Thyroid gland (tissue), 4 donors: ENCODE measurements around the gene TNFSF13B. TPM values are rescaled to one million over a fixed set of nuclear protein-coding genes. Genes with fewer than 3 reads are reported as not detected.
A peak's percentile ranks its signal among the peaks of the same experiment; 100 is the strongest.
"Not testable (repeated sequence)": the region's sequence is repeated elsewhere in the genome, so short reads cannot be mapped to it uniquely, and the experiment has no call there.

ENCODE experiments used
- DNase-seq, 2 donors: peaks; one replicate each; pipeline ENCODE4 v3.0.0-alpha.2; 2019
- H3K27ac ChIP-seq, 3 donors: fragments of 200-600 bp; sonication (generic); 1 replicate in 2 of 3; 2 replicates in 1 of 3; pipeline ENCODE4 v1.5.1; 2016 to 2019; ENCODE audit warnings: mild to moderate bottlenecking in 1 of 3, moderate library complexity in 1 of 3
- H3K27me3 ChIP-seq: fragments of 200-600 bp; sonication (generic); one replicate; pipeline ENCODE4 v1.5.1; 2019
- H3K36me3 ChIP-seq, 2 donors: fragments of 200-600 bp; sonication (generic); one replicate each; pipeline ENCODE4 v1.5.1; 2016 to 2019
- H3K4me1 ChIP-seq, 2 donors: fragments of 200-600 bp; sonication (generic); one replicate each; pipeline ENCODE4 v1.5.1; 2017 to 2019
- H3K4me3 ChIP-seq, 3 donors: fragments of 200-600 bp; sonication (generic); replicated peaks in 1 of 3; 1 replicate in 2 of 3; 2 replicates in 1 of 3; pipeline ENCODE4 v1.5.1; 2016; ENCODE audit warnings: mild to moderate bottlenecking in 1 of 3
- H3K9me3 ChIP-seq: fragments of 200-600 bp; sonication (generic); one replicate; pipeline ENCODE4 v1.5.1; 2017
- POLR2A ChIP-seq, 2 donors: fragments of 450-650 bp; IDR thresholded peaks; one replicate each; pipeline ENCODE4 v1.6.1; 2017; ENCODE audit warnings: antibody characterized with exemption in 2 of 2, mild to moderate bottlenecking in 2 of 2, moderate library complexity in 1 of 2
- WGBS, 2 donors: methylation state at CpG; one replicate each; pipeline ENCODE4 v1.1.5; 2017; 5-methylcytosine and 5-hydroxymethylcytosine counted together
- intact Hi-C: fragments of 100-400 bp; cut with DNase I; formaldehyde crosslinking; loops from one replicate; pipeline ENCODE4 v1.15.1; 2023
- total RNA-seq, 4 donors: library from RNA; depleted of rRNA; stranded (reverse); fragments of >200 nt; gene quantifications; one replicate each; pipeline ENCODE4 v1.2.3, GENCODE V29; 2016
- TF ChIP-seq, protein P1 (sequence below), 6 experiments: fragments of 200-600 bp in 3 of 6; fragments of 450-650 bp in 3 of 6; sonication (generic) in 3 of 6; IDR thresholded peaks; one replicate each; pipeline ENCODE4 v1.5.1; 2016 to 2019; ENCODE audit warnings: antibody characterized with exemption in 6 of 6, mild to moderate bottlenecking in 2 of 6, inconsistent platforms in 1 of 6, moderate library complexity in 1 of 6

Gene TNFSF13B
- total RNA-seq, 4 donors from 2014 or later = 1.3 to 4.6 (median 2.6) TPM

GRCh38 chr13:108263621-108264355 is 5.7 kb upstream of the TNFSF13B start:
- TF ChIP-seq, protein P1, sequence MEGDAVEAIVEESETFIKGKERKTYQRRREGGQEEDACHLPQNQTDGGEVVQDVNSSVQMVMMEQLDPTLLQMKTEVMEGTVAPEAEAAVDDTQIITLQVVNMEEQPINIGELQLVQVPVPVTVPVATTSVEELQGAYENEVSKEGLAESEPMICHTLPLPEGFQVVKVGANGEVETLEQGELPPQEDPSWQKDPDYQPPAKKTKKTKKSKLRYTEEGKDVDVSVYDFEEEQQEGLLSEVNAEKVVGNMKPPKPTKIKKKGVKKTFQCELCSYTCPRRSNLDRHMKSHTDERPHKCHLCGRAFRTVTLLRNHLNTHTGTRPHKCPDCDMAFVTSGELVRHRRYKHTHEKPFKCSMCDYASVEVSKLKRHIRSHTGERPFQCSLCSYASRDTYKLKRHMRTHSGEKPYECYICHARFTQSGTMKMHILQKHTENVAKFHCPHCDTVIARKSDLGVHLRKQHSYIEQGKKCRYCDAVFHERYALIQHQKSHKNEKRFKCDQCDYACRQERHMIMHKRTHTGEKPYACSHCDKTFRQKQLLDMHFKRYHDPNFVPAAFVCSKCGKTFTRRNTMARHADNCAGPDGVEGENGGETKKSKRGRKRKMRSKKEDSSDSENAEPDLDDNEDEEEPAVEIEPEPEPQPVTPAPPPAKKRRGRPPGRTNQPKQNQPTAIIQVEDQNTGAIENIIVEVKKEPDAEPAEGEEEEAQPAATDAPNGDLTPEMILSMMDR (IDR thresholded peaks at IDR 0.05) = no peak
- no peak for TF ChIP-seq POLR2A (IDR thresholded peaks at IDR 0.05)
- DNase-seq = no peak
- Histone ChIP-seq H3K4me1 (peaks cover 4 to 5% of the 10 kb centered on the region in 2 donors), H3K36me3 (no peaks in the 10 kb centered on the region), H3K9me3 (no peaks in the 10 kb centered on the region), H3K4me3 (no peak overlapping the region), H3K27me3 (no peaks in the 10 kb centered on the region), H3K27ac (no peak overlapping the region)
- intact Hi-C loops = no loop called here
- WGBS, 2 donors = 96 to 97% methylated on average over 9 of the region's 9 CpGs

DNA sequence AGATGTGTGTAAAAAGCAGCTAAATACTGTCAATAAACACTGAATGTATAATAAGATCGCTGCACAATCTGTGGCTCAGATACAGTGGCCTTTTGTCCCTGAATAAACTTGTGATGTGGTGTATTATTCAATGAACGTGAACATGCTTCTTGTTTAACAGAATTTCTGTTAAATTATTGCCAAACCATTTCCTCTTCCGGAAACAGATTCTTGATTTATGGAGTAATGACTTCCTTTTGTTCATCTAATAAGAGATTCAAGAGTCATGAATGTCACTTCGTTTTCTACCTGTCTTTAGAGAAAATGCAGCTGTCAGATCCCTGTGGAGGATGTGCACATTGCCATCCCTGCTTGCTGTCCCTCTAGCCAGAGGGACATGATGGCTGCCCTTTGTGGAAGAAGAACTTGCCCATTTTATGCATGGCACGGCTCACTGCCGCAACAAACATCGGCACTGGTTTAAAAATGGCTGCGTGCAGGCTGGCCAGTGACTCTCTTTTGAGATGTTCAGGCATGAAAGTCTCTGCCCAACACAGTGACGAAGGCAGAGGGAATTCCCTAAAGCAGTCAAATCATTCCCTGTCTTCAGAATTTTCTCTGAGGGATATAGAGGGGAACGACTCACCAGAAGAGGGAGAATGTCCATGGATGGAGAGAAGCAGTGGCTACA is 3.1 kb upstream of the TNFSF13B start:
- Histone ChIP-seq H3K4me1 (peaks cover 13 to 21% of the 10 kb centered on the region in 2 donors), H3K27me3 (no peaks in the 10 kb centered on the region), H3K36me3 (no peaks in the 10 kb centered on the region), H3K4me3 (no peak overlapping the region), H3K9me3 (no peaks in the 10 kb centered on the region), H3K27ac (no peak overlapping the region)
- DNase-seq = no peak
- intact Hi-C loops = no loop called here
- 73 to 83% methylated on average over 10 of the region's 10 CpGs for WGBS, 2 donors
- no peak for TF ChIP-seq POLR2A (IDR thresholded peaks at IDR 0.05)
- TF ChIP-seq, protein P1 (IDR thresholded peaks at IDR 0.05) = no peak

DNA sequence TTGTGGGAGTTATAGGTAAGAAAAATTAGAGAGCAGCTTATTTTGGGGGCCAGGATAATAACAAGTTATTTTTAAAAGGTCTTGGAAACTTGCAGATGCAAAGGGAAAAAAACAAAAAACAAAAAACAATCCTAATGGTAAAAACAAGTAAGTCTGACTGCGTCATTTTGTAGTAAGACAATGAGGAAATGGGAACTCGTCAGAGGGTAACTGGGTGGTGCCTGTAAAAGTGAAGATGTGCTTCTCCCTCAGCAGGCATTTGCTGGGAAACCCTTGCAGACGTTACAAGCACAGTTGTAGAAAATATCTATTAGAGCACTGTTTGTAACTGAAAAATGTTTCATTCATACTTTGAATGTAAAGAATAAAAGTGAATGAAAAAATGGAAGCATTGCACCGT is 2.2 kb upstream of the TNFSF13B start:
- no peaks in the 10 kb centered on the region for H3K27me3 ChIP-seq
- intact Hi-C loops = no loop called here
- H3K9me3 ChIP-seq = no peaks in the 10 kb centered on the region
- H3K4me3 ChIP-seq = no peak overlapping the region
- H3K4me1 ChIP-seq = peaks cover 13 to 21% of the 10 kb centered on the region in 2 donors
- 91 to 92% methylated on average over 4 of the region's 4 CpGs for WGBS, 2 donors
- no peak for DNase-seq
- no peaks in the 10 kb centered on the region for H3K36me3 ChIP-seq
- H3K27ac ChIP-seq = no peak overlapping the region
- TF ChIP-seq POLR2A (IDR thresholded peaks at IDR 0.05) = no peak
- TF ChIP-seq, protein P1 (IDR thresholded peaks at IDR 0.05) = no peak

GRCh38 chr13:108267855-108268254 is 1.7 kb upstream of the TNFSF13B start:
- H3K4me1 ChIP-seq = peaks cover 13 to 21% of the 10 kb centered on the region in 2 donors
- WGBS, 2 donors = 96 to 98% methylated on average over 3 of the region's 3 CpGs
- H3K27ac ChIP-seq, DNase-seq, H3K9me3 ChIP-seq, intact Hi-C loops, H3K4me3 ChIP-seq, H3K27me3 ChIP-seq, H3K36me3 ChIP-seq: not testable (repeated sequence)

DNA sequence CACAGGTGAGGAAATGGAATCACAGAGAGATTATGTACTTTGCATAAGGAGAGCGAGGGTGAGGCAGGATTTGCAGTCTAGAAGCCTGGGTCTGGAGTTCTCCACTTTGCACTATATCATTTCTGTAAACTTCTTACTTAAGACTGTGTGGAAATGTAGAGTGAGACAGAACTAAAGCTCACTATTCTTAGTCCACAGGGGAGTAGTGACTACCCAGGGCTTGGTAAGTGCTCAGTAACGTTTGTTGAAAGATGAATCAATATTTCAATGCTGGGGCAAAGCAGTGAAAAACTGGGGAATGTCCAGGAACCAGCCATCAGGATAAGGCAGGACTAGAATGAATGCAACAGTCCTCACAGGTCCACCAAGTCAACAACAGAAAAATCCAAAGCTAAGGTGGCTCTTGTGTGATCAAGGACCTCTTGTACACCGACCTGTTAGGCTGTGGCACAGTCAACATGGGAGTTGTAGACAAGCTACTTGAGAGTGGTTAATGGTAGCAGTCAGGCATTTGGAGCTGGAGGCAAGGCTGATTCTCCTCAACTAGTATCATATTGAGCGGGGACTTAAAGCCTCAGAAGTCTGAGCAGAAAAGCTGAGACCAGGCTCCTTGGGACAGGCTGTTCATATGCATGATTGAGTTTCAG is 929 bp upstream of the TNFSF13B start:
- peak; percentile 19 to 27 for DNase-seq
- TF ChIP-seq, protein P1 (IDR thresholded peaks at IDR 0.05) = no peak
- TF ChIP-seq POLR2A (IDR thresholded peaks at IDR 0.05) = no peak
- Histone ChIP-seq H3K4me1 (peaks cover 13 to 21% of the 10 kb centered on the region in 2 donors), H3K9me3 (no peaks in the 10 kb centered on the region), H3K4me3 (no peak overlapping the region), H3K27ac (no peak overlapping the region), H3K36me3 (no peaks in the 10 kb centered on the region), H3K27me3 (no peaks in the 10 kb centered on the region)
- intact Hi-C loops = no loop called here
- WGBS, 2 donors = 49 to 68% methylated on average over 4 of the region's 4 CpGs
